ENCODE measurements around the gene STX10. TPM values are rescaled to one million over a fixed set of nuclear protein-coding genes. Genes with fewer than 3 reads are reported as not detected.

The STX10 gene
- total and polyA plus RNA-seq, 9 donors, result 15.3 to 57.8 (median 43.0) TPM

DNA sequence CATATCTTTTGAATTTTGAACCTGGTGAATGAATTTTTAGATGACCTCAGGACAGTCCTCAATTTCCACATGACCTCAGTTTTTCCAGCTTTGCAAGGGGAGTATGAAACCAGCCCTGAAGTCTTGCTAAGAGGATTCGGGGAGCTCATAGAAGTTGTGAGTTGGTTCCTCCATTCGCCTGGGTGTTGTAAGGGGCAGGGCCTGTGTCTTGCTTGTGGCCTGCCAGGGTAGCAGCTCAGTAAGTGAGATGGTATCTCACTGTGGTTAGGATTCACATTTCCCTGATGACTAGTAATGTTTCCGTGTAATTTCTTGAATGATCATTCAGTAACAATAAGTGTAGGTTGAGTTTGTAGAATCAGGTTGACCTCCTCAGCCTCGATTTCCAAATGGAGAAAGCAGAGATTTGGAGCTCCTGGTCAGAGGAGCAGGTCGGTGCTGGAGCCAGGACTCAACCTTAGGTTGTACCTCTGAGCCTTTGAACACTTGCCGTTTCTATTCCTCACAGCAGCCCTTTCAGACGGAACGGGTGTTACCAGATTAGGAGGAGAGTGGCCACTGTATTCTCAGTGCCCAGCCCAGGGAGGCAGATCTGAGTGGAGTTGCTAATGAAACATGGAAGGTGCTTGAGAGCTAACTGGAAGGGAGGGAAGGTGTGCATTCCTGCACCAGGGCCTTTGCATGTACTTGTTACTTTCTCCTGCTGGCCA, 17.5 kb downstream of the STX10 start:
- DNase-seq, result no peak
- Histone ChIP-seq H3K36me3 (no peaks in the 10 kb centered on the region), H3K27me3 (no peaks in the 10 kb centered on the region), H3K4me1 (ENCODE audit: insufficient read depth) (no peaks in the 10 kb centered on the region), H3K9me3 (no peaks in the 10 kb centered on the region), H3K27ac (no peak overlapping the region), H3K4me3 (no peak overlapping the region)
- TF ChIP-seq POLR2A (IDR thresholded peaks at IDR 0.05), result no peak
- intact Hi-C loops (cut with DNase I), result no loop called here
- 87 to 90% (median 88%) methylated on average over 8 of the region's 8 CpGs for WGBS, 3 donors

- Histone ChIP-seq H3K4me3 (no peak overlapping the region), H3K27ac (no peak overlapping the region), H3K36me3 (no peaks in the 10 kb centered on the region), H3K4me1 (ENCODE audit: insufficient read depth) (no peaks in the 10 kb centered on the region), H3K27me3 (no peaks in the 10 kb centered on the region), H3K9me3 (no peaks in the 10 kb centered on the region)
- WGBS, 3 donors, result 79 to 92% (median 85%) methylated on average over 3 of the region's 3 CpGs
- intact Hi-C loops (cut with DNase I), result no loop called here
- TF ChIP-seq EP300 (IDR thresholded peaks at IDR 0.05), result no peak
- TF ChIP-seq, protein P1, sequence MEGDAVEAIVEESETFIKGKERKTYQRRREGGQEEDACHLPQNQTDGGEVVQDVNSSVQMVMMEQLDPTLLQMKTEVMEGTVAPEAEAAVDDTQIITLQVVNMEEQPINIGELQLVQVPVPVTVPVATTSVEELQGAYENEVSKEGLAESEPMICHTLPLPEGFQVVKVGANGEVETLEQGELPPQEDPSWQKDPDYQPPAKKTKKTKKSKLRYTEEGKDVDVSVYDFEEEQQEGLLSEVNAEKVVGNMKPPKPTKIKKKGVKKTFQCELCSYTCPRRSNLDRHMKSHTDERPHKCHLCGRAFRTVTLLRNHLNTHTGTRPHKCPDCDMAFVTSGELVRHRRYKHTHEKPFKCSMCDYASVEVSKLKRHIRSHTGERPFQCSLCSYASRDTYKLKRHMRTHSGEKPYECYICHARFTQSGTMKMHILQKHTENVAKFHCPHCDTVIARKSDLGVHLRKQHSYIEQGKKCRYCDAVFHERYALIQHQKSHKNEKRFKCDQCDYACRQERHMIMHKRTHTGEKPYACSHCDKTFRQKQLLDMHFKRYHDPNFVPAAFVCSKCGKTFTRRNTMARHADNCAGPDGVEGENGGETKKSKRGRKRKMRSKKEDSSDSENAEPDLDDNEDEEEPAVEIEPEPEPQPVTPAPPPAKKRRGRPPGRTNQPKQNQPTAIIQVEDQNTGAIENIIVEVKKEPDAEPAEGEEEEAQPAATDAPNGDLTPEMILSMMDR (IDR thresholded peaks at IDR 0.05), result no peak
- TF ChIP-seq POLR2A (IDR thresholded peaks at IDR 0.05), result no peak
- DNase-seq, result no peak
Observed at GRCh38 chr19:13130886-13131490, 19.2 kb downstream of the STX10 start.

DNA sequence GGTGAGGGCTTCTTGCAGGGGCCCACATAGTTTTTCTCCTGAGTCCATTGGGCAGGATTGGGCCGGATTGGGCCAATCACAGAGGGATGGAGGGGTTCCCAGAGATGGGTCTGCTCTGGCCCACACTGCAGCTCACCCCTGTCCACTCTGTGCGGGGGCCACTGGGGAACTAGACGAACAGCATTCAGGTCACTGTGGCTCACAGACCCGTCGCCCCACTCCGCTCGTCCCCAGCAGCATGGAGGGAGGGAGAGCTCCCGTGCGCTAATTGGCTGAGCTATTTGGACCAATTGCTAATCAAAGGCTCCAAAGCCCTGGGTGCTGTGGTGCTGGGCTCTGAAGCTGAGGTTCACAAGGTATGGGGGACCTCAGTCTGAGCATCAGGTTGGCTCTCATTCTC, 20.8 kb downstream of the STX10 start:
- Histone ChIP-seq H3K27ac (no peak overlapping the region), H3K27me3 (no peaks in the 10 kb centered on the region), H3K4me1 (ENCODE audit: insufficient read depth) (no peaks in the 10 kb centered on the region), H3K4me3 (no peak overlapping the region), H3K36me3 (no peaks in the 10 kb centered on the region), H3K9me3 (no peaks in the 10 kb centered on the region)
- DNase-seq, result no peak
- TF ChIP-seq POLR2A (IDR thresholded peaks at IDR 0.05) (no peak), EP300 (IDR thresholded peaks at IDR 0.05) (no peak)
- TF ChIP-seq, protein P1 (IDR thresholded peaks at IDR 0.05), result no peak
- intact Hi-C loops (cut with DNase I), result no loop called here
- WGBS, 3 donors, result 83 to 89% (median 88%) methylated on average over 6 to 9 of the region's 9 CpGs

DNA sequence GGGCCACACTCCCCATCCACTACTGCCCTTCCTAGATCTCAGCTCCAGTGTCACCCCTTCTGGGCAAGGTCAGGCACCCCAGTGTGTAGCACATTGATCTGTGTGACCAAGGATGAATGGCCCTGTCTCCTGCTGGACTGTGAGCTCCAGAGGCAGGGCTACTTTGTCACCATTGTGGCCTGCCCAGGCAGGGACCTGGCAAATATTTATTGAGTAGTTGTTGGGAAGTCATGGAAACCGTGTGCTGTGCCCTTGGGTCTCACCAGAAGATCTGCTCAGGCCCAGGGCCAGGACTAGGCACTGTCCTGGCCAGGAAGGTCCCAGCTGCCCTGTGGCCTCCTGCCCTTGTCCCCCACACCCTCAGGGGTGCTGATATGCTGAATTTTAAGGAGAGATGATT, 21.6 kb downstream of the STX10 start:
- Histone ChIP-seq H3K4me3 (no peak overlapping the region), H3K27me3 (no peaks in the 10 kb centered on the region), H3K4me1 (ENCODE audit: insufficient read depth) (no peaks in the 10 kb centered on the region), H3K27ac (no peak overlapping the region), H3K9me3 (no peaks in the 10 kb centered on the region), H3K36me3 (no peaks in the 10 kb centered on the region)
- WGBS, 3 donors, result 67 to 91% (median 83%) methylated on average over 1 of the region's 1 CpG
- no peak for DNase-seq
- intact Hi-C loops (cut with DNase I), result no loop called here
- no peak for TF ChIP-seq POLR2A (IDR thresholded peaks at IDR 0.05)
- TF ChIP-seq, protein P1 (IDR thresholded peaks at IDR 0.05), result no peak
- TF ChIP-seq EP300 (IDR thresholded peaks at IDR 0.05), result no peak
